GM21423 (cell line): ENCODE results near the gene EMP2.
"Not testable (repeated sequence)": the region's sequence is repeated elsewhere in the genome, so short reads cannot be mapped to it uniquely, and the experiment has no call there.

ENCODE experiments used
- ATAC-seq: cut with Tn5 transposase; IDR thresholded peaks from one replicate; pipeline ENCODE4 v1.9.1; 2021; ENCODE audit warnings: mild to moderate bottlenecking, moderate library complexity; ENCODE audit not compliant: unreplicated experiment

Gene EMP2

DNA sequence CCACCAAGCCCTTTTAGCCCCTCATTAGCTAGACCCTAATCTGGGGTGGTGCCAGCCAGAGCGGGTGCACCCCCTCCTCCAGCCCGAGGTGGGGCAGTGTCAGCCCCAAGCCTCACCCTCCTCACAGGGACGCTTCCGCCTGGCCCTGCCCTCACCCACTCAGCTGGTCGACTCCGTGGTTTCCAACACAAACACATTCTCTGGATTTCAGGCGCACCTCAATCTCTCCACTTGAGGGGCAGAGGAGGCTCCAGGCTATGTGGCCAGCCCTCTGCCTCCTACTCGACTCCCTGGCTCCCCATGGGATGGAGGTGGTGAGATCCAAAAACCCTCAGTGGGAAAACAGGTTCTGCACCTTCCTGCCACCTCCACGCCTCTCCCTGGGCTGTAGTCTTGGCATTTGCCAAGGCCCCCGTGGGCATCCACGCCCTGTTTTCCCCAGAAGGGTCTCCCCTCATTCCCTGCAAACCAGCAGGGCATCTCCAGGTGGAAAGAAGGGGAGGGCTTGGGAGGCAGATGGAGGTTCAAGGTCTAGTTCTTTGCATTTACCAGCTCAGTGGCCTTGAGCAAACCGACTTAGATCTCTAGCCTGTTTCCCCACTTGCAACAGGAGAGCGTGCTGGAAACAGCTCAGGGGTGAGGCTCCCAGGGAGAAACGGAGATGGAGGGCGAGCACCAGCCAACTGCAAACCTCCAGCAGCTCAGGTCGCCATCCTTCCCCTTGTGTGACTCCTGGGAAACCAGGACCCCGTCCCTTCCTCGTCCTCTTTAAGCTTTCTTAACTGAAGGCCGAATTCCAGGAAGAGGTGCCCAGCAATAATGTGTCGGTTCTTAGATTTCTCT is 1.7 kb downstream of the EMP2 start:
- no peak for ATAC-seq

DNA sequence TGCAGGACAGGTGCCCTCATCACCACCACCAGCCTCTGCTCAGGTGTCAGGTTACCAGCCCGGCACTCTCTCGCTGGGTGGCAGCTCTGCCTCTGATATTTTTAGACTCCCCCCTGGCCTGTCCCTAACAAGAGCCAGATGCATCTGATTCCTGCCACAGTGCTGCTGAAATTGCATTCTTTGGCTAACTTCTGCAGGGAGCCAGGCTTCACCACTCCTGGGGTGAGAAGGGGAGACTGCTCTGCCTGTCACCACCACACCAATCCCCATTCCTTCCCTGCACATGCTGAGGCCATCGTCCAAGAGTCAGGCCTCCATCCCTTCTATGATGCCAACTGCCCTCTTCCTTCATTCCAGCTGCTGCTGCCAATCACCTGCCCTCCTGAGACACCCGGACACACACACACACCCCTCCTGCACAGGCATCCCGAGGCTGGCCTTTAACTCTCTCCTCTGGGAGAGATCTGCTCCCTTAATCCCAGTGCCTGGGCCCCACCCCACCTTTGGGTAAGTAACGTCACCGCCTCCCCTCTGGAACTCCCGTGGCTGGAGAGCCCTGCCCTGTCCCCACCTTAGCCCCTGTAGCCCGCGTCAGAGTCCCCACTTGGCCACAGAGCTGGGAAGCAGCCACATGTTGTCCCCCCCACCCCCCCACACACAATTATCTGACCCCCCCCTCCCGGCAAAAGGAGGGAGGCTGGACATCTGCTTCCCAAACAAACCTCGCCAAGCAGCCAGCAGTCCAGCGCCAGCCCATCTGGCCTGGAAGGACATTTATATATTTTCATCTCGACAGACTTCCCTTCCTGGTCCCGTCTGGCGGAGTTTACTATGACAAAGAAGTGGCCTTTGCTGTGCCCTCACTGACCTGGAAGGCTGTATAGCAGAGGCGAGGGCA is 2.8 kb downstream of the EMP2 start:
- ATAC-seq = no peak

DNA sequence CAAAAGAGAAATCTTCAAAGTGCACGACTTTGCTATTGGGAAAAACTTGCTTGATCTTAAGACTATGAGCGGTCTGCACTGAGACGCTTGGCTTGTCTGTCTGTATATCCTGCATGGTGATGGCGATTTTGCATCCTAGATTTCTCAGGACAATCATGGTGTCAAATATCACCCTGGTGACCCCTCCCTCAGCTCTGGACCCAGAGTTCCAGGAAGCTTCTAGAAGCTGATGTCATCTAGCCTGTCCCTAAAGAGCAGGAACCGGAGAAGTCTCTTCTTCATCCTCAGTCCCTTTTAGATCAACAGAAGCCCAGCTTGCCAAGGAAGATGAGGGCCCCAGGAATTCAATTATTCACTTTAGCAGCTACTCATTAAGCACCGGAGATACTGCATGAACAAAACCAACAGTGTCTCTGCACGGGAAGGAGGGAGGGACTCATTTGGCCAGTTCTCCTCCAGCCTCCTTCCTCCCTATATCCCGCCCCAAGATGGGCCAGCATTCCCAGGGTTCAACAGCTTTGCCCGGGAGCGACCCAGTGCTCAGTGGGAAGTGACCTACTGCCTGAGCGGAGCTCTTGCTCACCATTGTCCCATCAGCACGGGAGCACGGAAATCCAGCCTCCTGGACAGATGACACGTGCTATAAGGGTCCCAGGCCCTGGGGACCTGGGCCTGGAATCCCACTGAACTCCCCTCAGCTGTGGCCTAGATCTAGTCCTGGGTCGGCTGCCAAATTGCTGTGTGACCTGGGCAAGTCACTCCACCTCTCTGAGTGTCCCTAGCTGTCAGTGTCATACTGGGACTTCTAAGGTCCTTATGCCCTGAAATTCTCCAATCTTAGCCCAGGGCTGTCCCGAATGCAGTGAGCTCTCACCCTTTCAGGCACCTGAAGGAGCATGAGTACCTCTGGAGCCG is 3.8 kb downstream of the EMP2 start:
- ATAC-seq = no peak

DNA sequence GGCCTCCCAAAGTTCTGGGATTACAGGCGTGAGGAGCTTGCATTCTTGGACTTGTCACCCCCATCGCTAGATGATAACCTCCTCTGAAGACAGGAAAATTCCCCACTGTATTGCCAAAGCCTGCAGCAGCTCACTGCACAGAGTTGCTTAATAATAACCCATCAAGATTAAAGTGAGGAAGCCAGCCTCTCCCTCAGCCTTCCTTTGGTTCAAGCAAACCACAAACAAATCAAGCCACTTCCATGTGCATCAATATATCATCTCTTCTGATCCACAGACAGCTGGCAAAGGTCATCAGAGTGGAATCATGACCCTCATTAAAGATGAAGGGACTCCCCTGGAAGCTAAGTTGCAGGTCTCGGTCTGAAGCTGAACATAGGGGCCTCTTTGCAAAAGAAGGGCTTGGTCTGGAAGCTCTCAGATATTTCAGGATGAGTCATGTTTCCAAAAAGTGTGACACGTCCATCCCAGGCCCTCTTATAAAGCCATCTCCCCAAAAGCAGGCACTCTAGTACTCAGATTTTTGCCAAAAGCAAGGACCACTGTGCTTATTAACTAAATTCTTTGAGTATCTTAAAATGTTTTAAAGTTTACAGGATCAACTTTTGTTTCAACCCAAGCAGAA is 4.8 kb downstream of the EMP2 start:
- ATAC-seq = no peak

DNA sequence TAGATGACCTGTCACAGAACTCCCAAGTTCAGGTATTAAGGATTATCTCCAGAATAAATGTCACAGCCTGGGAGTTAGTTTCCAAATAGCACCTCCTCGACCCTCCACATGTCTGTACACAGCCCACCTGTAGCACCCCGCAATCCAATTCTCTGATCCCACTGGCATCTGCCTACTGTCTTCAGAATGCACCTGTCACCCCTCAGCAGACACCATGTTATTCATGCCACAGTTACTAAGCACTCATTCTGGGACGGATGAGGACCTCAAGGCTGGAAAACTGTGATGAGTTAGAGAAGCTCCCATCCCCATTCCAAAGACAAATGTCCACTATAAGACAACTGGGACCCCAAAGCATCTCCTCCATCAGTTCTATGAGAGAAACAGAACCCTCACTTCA is 7.8 kb downstream of the EMP2 start:
- ATAC-seq = no peak

DNA sequence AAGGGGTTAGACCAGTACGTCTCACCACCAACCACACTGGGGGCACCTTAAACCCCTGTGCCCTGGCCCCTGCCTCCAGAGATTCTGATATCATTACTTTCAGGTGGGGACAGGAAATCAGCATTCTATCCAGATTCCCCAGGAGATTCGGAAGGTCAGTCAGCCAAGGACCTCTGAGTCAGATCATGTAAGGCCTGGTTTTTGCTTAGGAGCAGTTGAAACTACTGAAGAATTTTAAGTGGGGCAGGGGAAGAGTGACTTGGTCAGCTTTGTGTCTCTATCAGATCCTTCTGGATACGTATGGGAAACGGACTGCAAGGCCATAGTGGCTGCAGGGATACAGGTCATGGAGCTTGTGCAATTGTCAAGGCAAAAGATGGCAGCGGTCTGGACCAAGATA is 9.0 kb downstream of the EMP2 start:
- ATAC-seq = no peak

DNA sequence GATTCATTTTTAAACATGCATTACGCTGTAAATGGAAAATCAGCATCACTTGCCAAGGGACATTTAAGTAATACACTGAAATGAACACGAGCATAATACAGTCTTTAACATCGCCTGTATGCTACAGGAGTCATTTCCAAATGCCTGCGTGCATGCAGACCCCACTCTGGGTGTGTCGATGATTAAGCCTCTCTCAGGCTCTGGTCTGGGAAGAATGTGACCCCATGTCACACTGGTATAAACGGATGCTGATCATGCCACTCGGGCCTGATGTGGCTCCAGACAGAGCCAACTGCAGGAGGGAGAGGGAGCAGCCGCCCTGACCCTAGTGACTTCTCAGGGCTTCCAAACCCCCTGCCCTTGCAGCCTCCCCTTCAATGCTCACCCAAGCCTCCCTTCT is 10.8 kb downstream of the EMP2 start:
- ATAC-seq = no peak

DNA sequence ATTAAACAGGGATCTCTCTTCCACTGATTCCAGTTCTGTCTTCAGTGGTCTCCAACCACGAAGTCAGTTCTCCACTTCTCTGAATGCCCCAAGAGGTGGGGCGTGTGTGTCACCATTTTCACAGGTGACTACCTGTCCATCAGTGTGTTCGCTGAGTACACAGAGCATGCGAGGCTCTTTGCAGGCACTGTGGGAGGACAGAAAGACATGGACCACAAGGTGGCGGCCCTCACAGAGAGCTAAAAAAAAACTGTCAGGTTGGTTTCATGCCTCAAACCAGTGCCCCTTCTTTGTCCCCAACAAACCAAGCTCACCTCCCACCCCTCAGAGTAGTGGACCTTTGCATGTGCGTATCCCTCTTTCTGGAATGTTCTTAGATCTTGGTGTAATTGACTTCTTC is 13.8 kb downstream of the EMP2 start:
- ATAC-seq = no peak

DNA sequence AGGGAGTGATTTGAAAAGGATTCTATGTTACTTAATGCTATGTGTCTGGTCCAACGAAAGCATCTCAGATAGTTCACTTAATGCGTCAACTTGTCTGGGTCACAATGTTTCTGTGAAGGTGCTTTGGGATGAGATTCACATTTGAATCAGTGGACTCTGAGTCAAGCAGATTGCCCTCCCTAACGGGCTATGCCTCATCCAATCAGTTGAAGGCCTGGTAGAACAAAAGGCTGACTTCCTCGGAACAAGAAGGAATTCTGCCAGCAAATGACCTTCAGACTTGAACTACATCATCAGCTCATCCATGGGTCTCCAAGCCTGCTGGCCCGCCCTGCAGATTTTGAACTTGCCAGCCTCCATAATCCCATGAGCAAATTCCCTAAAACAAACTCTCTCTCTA is 15.2 kb downstream of the EMP2 start:
- no peak for ATAC-seq

DNA sequence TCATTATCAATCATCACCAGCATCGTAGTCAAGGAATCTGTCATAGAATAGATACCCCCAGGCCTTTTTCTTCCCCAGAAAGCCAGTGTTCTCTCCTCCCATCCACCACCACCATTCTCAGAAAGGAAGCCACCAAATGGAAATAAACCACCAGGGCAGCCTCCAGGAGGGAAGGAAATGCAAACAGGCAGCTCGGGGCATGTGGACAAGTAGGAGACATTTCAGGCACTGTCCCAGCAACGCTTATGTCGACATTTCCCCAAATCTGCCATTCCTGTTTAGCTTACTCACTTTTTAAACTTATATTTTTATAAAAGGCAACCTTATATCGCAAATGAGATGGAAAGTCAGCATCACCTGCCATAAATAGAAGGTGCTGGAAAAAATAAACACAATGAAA is 15.8 kb downstream of the EMP2 start:
- no peak for ATAC-seq

DNA sequence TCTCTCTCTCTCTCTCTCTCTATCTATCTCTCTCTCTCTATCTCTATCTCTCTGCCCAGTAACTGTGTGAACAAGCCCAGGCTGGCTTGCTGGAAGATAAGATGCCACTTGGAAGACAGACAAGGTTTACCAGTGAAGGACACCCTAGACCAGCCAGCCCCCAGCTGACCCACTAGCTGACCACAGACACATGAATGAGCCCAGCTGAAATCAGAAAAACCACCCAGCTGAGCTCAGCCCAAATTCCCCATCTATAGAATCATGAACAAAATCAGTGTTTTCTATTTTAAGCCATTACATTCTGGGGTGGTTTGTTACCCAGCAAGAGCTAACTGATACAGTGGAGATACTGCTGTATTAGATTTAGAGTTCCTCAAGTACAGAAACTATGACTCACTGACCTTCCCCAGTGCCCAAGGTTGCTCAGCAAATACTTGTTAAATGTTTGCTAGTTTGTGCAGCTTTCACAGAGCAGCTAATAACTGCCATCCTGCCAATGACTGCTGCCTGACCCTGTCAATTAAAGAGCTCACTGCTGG is 18.0 kb downstream of the EMP2 start:
- ATAC-seq = no peak

DNA sequence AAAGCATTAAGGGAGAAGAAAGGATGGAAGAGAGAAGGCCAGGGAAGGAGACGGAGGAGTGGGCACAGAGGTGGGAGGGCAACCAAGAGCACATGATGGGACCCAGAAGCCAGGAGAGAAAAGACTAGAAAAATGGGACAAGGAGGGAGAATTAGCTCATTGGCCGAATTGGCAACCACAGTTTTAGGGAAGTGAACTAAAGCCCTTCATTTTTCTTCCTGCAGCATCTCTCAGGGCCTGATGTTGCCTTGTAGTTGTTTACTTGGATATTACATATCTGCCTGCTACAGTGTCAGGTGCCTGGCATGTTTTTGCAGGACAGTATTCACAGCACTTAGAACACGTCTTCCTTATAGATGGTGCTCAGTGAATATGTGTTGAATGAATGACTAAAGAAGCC is 19.0 kb downstream of the EMP2 start:
- no peak for ATAC-seq

DNA sequence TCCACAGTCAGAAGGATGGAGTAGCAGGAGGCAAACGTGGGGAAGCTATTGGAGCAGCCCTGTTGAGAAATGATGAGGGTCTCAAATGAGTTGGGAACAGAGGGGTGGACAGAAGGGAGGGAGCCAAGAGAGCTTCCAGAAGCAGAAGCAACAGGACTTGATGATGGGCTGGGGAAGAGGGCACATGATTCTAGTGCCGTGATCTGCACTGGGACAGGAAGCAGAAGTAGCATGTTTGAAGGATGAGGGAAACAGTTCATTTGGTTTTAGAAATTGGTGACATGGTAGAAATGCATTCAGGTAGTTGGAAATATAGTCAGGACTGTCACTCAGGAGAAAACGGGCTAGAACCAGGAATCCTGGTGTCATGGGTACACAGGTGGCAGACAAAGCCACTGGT is 19.4 kb downstream of the EMP2 start:
- no peak for ATAC-seq

DNA sequence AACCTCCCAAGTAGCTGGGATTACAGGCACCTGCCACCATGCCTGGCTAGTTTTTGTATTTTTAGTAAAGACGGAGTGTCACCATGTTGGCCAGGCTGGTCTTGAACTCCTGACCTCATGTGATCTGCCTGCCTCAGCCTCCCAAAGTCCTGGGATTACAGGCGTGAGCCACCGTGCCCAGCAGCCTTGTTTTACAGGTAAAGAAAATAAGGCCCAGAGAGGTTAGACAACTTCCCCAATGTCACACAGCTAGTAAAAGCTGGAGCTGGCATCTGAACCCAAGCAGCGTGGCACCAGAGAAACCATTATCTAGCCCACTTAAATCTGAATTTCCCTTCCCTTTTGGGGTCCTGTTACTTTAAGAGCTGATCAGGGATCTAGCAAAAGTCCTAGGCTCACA is 20.6 kb downstream of the EMP2 start:
- not testable (repeated sequence) for ATAC-seq

DNA sequence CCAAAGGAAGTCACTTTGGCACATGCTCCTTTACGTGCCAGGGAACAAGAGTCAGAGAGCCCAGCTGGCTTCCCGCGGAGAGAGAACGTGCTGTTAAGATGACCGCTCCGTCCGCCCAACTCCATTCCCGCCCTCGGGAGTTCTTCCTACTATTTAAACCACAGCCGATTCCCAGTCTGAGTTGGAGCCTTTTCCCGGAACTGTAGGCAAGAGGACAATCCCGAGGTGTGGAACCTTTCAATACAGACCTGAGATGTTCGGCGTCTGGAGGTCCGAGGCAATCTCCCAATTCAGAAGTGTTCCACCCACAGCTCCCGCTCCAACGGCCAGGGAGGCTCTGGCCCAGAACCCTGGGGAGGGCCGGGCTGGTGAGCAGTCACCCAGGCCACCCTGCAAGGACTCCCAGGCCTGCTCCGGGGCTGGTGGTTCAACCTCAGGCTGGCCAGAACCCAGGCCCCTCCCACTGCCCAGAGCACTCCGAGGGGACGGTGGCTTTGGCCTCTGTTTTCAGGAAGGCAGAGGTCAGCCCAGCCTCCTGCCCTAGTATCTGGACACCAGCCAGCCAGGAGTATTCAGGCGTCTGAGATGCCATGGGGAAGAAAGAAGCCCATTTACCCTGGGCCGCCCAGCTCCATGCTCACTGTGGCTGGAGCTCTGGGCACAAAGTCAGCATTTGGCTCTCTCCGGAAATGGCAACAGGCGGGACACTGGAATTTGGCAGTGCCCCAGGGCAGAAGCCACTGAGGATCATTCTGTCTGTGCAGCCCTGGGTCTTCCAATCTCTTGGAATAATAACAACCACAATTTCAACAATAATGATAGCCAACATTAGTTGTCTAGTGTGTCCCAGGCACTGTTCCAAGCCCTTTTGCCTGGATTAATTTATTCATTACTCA is 21.4 kb downstream of the EMP2 start:
- no peak for ATAC-seq

DNA sequence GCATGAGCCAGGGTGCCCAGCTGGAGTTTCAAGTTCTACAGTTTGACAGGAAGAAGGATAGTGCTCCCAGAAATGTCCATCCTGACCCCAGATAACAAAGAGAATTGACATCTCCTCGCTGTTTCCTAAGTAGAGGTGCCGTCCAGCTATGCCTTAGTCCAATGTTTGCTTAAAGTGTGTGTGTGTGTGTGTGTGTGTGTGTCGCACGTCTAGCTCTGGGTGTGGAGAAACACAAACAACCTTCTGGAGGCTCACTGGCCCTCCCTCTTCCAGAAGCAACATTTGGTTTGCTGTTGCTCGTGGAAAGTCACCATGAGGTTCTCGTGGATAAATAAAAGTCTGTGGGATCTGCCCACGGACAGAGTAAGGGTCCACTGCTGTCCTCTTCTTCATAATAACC is 22.1 kb downstream of the EMP2 start:
- ATAC-seq = no peak

DNA sequence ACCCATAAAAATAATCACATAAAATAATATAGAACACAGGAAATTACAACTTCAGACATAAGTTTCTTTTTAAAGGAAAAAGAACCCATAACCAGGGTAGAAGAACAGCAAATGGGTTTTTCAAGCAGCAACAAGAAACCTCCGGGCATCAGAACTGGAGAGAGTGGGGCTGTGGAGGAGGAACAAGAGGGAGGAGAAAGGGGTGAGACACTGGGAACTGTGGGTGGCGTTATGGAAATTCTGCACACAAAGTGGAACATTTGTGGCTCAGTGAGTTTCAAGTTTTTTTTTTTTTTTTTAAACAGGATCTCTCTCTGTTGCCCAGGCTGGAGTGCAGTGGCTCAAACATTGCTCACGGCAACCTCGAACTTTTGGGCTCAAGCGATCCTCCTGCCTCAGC is 22.6 kb downstream of the EMP2 start:
- ATAC-seq = no peak

DNA sequence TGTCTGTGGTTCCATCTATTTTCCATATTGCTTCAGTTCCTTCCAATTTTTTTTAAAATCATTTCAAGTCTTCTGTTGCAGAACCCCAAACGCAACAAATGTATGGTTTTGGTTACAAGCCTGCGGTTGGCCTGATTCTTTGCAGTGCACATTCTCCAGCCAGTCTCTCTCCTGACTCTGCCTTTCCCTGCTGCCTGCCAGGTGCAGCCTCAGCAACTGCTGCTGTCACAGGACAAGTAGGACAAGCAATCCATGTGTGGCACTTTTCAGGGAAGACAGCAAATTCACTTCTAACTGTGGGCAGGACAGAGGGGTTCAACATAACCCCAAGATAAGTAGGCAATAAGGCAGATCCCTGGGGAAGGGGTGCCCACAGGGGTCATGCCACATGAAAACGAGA is 24.2 kb downstream of the EMP2 start:
- no peak for ATAC-seq

DNA sequence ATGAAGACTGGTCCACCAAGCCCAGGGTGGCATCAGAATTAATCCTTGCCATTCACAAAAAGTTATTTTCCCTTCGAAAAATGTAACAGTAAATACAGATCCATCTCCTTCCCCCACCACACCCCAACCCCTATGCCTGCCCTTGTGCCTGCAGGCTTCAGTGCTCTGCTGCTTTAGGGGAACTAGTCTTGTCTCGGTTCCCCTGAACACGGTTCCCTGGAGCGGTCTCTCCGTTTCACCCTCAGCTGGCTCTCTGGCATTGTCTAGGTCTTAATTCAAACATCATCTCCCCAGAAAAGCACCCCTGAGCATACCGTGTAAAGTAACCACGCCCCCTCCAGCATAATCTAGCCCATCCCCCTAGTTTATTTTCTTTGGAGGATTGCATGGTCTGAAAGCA is 25.8 kb downstream of the EMP2 start:
- ATAC-seq = no peak
